Measurements from ENCODE around the gene PLET1. TPM values are rescaled to one million over a fixed set of nuclear protein-coding genes. Genes with fewer than 3 reads are reported as not detected.

The PLET1 gene, protein sequence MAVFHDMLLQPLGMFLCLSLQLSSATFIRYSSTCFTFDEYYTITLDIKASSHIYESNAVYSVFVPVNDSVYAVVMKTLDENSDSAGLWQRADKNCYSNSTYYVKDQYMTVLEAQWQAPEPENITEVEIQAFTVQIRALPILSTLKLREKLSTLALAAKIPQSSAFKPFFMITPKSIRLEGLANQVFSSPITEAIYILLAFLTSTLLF
- not detected for polyA plus RNA-seq (2013, experiment 1 of 2; ENCODE audit: insufficient read length)
- not detected for polyA plus RNA-seq (2013, experiment 2 of 2; ENCODE audit: insufficient read length)

DNA sequence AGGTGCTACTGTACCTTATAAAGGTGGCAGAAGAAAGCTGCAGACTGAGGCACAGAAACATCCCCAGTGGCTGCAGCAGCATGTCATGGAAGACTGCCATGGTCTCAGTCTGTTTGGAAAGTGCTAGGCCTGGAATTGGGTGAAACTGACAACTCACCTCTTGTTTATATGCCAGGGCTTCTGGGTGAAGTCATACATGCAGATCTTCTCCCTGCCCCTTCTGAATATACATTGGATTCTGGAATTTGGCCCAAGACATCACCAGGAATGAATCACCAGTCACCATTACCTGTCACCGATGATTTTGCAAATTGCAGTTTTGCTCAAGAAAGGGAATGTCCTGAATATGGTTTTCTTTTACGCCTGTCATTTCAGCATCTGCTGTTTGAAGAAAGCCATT is at the start of gene PLET1:
Gene PLET1, minus strand, starts transcription at position 371 of the 400 bp plus-strand sequence. Its CDS starts 271 bp downstream, at position 100.
- no peak for DNase-seq

DNA sequence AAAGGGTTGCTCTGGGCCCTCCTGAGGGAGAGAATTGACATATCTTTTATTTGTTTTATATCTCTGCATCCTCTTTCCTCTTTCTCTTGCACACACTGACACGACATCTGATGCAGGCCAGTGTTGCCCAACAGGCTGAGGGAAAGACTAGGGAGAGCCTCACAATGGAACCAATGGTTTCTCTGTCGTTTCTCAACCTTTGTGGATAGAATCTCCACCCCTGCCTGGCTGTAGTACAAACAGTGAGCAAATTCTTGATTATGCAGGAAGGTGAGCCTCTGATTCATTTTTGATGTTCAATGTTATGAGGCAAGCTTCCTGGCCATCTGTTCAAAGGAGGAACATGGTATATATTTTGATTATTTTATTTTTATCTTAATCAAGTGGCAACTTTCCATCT is 49.8 kb upstream of the PLET1 start:
- no peak for DNase-seq

DNA sequence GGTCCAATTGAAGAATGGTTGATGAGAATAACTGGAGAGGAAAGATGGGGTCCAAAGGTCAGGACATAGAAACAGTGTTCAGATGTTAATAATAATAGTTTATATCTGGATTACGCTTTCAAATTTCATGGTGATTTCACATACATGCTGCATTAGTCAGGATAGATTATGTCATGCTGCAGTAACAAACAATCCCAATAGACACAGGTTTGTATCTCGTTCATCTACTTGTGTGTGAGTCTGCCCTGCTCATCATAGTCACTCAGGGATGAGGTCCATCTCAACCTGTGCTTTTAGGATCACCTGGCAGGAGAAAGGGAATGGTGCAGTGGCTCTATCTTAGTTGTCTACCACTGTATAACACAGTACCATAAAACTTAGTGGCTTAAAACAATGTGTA is 48.0 kb upstream of the PLET1 start:
- DNase-seq, result no peak

DNA sequence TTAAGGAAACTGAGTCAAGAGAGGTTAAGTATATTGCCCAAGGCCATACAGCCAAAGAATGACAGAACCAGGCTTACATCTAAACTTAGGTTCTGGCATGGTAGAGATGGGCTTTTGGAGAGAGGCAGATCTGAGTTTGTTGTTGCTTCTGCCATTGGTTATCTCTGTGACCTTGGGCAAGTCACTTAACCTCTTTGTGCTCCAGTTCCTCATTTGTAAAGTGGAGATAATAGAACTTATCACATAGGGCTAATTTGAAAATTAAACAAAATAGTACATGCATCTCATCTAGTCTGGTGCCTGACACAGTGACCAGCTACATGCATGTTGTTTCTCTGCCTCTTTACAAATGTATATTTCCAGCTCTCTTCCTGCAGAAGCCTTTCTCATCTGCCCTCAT is 47.0 kb upstream of the PLET1 start:
- no peak for DNase-seq

DNA sequence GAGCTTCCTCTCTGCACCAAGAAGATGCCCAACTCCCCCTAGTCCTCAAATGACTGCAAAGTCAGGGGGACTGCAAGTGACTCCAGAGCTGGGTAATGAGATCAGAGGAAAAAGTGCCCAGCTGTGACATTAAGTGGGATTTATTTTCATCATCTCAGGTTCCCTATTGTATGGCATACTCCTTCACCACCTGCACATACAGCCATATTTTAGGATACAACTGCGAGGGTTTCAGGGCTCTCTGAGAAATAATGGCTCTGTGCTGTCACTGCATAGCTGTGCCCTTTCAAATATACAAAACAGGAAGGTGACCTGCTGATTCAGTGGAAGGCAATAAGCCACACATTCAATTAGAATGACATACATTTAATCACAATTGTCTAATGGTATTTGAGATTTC is 45.6 kb upstream of the PLET1 start:
- DNase-seq, result no peak

DNA sequence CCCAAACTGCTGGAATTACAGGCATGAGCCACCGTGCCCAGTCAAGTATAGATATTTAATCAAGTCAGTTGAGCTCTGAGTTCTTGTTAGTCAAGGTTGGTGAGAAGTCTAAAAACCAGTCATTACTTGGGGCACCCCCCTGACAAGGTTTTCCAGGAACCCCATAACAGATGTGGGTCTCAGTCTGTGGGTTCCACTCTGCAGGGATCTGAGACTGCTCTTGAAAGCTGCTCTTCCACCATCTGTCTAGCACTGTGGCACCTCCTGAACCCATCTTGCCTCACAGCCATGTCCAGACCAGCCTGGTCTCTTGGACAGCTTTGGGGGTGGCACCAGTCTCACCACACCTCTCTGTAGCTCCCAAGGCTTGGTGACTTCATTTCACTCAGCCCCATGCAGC is 44.3 kb upstream of the PLET1 start:
- DNase-seq, result no peak

DNA sequence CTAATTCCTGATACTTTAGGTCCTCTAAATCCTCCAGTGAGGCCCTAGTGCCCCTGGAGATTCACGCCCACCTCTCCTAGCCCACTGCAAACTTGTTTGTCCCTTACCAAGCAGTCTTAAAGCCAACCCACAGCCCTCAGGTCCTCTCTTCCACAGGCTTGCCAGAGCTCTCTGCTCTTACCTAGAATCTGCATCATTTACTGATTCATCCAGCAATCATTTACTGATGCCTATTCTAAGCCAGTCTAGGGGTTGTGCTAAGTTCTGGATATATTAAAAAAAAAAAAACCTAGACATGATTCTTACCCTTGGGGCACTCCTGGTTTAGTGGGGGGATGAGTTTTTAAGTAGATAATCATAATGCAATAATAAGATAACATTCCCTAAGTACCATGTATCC is 43.0 kb upstream of the PLET1 start:
- no peak for DNase-seq

DNA sequence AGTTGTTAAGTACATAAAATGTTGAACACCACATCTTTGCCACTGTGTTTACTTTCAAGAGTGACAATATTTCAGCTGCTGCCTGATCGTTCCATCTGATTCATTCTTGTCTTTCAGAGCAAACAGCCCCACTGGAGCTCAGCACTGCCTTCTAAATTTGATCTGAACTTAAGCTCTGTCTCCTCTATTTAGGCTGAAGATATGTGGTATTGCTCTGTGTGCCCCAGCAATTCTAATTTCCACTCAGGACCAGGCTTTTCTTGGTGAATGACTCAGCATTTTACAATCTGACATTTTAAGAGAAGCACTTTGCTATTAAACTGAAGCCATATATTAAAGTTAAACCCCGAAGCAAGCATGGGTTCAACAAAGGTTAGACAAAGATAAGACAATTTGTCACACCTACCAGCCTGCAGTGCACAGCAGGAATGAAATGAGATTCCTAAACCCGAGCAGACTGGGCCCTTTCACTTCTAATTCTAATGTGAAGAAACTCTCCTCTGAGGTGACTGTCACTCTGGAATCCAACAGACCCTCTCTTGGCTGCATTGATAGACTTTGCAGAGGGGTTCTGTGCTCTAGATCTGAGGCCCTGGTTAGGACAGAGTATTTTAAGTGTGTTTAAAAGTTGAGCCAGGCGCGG is 41.7 kb upstream of the PLET1 start:
- DNase-seq, result no peak

DNA sequence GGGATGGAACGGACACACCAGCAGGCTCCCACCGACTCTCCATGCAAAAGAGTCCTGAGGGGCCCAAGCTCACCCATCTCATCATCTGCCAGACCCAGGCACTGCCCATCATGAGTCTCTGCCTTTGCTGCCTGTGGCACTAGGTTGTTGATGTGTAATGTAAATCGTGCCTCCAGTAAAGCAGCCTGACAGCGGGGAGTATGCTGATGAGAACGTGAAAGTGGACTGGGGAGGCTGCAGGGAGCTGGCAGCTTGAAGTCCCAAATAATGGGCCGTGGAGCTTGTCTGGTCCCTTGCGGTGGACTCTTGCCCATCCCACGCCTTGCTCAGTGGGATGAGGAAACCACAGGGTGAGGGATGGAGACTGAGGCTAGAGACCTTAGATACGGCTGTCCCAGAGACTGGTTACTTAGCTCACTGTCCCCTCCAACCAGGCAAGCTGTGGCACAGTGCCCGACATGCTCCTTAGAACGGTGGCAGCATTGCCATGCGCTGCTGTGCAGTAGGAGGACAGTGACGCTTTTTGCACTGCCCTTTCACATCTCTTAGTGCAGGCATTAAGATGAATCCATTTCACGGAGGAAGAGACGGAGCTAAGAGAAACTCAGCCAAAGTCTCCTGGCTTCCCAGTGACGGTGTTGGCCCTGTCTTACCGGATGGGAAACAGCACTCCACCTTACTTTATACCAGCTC is 39.6 kb upstream of the PLET1 start:
- DNase-seq, result no peak

DNA sequence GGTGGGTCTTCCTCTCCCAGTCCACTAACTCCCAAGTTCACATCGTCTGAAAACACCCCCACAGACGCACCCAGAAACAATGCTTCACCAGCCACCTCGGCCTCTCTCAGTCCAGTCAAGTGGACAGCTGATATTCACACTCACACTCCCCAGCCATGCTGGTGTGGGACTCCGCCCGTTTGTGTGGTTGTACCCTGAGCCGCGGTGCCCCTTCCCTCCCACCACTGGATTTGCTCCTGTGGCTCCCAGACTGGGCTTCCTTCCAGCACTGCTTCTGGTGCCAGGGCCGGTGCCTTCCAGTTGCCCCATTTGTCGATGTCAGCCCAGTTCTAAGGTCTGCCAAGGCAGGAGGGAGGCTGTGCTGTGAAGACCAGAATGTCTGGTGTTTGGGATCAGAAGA is 37.9 kb upstream of the PLET1 start:
- DNase-seq, result no peak

DNA sequence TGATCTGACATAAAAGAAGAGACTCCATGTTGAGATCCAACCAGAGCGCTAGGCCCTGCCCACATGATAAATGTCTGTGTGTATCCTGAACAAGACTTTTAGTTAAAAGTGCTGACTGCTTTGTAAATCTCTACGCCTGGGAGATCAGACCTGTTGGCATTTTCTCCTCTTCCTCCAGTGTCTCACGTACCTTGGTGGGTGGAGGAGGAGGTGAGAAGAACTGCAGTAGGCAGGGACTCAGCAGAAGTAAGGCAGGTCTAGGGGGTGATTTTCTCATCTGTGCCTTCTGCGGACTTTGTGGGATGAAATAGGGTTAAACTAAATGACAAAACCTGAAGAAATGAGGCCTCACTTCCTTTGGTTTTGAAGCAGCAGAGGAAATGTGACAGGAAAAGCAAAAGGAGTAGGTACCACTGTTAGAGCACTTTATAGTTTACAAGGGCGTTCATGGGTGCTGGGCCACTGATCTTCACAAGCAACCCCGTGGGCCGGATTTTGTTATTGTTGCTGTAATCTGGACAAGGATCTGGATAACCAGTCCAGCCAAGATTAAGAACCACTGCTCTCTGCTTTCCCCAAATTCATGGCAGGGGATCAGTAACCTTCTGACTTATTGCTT is 36.7 kb upstream of the PLET1 start:
- no peak for DNase-seq

DNA sequence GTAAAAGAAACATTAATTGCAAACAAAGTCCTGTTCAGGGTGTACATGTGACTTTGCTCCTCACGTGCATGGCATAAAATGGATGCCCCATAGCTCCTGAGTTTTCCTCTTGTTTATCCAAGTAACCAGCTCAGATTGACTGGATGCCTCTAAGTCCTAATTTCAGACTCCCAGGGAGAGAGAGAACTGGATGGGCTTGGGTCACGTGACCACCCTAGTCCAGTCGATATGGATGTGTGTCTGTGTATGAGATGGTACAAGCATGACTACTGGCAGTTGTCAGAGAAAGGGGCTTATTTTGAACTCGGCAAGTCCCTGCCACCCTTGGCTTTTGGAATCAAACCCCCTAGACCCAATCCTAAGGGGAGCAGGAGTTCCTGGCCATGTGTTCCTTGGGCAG is 35.4 kb upstream of the PLET1 start:
- no peak for DNase-seq

DNA sequence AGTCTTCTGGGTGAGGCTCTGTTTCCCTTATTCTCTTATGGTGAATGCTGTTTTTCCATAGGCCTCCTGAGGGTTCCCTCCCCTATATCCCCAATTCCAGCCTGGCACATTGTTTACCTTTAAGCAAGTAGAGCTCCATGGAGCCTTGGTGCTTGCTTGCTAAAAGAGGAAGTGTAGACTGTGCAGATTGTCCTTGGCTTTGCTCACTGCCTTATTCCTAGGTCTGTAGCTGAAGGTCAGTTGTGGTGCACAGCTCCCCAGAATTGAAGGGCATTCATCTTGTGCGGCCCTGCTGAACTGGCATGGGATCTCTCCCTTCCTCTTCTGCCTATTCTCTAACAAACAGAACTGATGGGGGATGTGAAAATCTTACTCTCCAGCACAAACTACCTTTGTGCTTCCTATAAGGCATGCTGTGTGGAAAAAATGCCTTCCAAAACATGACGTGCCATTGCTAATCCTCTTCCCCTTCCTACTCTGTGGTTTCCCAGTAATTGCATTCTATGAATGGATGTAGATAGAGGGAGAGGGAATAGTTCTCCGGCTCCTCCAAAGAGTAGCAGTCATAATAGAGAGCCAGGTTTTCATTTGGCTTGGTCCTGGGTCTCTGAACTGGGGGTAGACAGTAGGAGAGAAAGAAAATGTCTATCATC is 34.2 kb upstream of the PLET1 start:
- peak; percentile 32 for DNase-seq

DNA sequence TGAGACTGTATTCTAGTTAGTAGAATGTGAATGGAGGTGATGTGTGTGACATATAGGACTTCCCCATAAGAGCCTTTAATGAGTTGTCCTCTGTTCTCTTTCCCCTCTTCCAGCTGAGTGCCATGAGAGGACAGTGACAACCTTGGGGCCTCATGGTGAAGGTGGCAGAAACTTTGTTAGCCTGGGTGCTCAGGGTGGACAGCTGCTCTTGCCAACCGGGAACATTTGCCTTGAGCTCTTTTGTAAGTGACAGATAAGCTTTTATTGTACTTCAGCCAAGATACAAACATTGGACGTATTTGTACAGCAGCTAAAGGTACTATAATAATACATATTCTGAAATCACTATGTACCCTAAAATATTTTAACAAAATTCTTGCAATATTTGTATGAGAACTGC is 33.0 kb upstream of the PLET1 start:
- DNase-seq, result no peak

DNA sequence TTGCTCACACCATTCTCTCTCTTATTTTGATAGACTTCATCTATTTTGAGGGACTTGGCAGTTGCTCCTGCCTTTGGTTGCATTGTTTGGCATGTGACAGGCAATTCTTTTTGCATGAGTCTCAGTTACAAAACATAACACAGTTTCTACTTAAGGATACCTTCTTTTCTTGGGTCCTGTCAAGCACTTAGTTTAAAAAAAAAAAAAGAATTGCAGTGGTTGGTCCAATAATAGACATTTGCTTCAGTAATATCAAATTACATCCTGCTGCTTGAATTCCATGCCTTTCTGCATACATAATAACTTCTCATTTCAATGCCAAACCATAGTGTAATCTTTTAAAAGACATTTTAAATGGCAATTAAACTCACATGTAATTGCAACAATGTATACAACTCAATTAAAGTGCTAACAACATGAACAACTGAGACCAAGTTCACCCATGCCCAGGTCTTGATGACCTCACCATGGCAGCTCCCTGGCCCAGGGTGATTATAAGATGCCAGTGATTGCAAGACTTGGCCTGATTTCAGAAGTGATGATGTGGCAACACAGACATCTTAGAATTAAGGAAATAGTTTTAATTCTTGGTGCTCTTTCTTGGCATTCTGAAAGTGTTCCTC is 32.2 kb upstream of the PLET1 start:
- DNase-seq, result peak; percentile 97

DNA sequence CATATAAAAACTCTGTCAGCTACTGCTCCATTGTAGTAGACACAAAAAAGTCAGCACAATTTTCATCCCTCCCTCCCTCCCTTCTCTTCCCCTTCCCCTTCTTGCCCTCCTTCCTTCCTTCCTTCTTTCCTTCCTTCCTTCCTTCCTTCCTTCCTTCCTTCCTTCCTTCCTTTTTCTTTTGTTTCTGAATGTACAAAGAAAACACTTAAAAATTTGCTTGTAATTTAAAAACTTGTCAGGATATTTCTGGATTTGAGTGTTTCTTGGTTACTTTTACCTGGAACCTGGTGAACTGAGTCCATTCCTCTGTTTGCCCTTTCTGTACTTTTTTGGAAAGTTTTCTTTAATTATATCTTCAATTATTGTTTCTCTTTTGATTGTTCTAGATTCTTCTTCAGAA is 31.5 kb upstream of the PLET1 start:
- no peak for DNase-seq

DNA sequence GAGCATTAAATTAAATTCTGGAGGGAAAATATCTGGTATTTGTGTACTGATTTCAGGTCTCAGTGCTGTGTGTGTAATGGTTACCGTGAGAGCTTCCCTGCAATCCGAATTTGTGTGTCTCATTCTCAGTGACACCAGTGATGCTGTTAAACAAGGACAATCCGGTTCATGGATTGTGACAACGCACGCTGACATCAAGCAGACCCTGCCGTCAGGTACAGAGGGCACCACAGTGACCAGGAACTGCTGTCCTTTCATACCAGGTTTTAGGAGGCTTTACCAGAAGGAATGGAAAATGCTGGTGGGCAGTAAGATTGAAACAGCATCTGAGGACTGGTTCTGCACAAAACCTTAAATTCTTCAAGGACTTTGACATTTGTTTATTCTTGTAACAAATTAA is 30.5 kb upstream of the PLET1 start:
- DNase-seq, result no peak

DNA sequence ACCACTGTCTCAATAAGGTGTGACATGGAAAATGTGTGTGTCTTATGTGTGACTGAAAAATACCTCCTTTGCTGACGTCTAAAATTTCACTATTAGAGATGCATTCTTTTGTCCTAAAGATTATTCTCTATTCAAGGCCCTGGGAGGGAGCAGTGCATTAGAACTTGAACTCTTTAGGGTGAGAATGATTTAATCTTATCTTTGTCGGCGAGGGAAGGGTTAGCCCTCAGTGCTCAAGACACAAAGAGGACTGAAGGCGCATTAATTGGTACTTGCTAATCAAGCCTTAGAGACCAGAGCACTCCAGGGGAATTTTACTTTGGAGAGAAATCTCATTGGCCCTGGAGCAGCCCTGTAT is 29.8 kb upstream of the PLET1 start:
- DNase-seq, result no peak

DNA sequence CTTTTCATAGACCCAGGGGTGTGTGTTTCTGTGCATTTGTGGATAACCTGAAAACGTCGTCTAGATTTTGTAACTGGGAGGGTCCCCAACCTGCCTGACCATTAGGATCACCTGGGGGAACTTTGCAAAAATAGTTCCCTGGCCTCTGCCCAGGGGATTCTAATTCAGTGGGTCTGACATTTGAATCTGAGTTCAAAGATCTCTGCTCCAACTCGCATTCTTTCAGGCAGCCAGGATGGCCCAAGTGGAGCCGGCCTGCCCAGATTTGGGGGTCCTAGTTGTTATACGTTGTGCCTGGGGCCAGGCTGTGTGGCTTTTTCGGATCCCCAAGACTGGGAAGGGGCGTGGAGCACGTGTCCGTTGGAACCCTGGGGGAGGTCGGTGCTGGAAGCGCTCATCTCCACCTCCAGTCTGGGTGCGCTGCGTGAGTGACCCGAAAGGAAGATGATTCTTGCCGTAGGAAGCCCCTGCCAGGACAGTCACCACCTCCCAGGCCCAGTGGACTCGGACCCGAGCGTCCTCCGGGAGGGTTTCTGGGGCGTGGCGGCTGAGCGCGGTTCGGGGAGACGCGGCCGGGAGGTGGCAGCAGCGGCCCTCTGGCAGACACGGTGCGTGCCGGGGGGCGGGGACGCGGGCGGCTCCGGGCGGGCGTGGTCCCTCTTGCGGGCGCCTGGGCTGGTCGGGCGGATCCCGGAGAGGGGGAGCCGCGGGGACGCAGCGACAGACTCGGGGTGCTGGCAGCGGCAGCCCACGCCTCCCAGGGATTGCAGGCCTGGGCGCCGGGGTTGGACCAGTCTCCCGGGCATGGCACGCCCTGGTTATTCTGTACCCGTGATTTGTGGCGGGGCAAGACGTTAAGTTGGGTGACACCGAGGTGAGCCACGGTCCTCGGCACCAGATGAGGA is 29.2 kb upstream of the PLET1 start:
- DNase-seq, result peak; percentile 67

DNA sequence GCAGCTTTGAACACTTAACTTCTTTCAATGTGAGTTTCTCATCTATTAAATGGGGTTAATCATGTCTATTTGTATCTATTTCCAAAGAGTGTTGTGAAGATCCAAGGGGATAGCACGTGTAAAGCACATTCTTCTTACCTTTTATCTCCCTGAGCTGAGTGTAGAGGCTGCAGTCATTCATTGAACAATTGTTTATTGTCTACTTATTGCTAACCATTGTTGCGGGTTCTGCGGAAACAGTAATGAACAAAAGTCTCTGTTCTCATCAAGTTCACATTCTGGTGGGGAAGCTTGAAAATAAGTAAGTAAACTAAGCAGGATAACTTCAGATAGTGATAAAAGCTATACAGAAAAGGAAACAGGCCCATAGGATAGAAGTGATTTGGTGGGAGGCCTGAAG is 27.4 kb upstream of the PLET1 start:
- no peak for DNase-seq

DNA sequence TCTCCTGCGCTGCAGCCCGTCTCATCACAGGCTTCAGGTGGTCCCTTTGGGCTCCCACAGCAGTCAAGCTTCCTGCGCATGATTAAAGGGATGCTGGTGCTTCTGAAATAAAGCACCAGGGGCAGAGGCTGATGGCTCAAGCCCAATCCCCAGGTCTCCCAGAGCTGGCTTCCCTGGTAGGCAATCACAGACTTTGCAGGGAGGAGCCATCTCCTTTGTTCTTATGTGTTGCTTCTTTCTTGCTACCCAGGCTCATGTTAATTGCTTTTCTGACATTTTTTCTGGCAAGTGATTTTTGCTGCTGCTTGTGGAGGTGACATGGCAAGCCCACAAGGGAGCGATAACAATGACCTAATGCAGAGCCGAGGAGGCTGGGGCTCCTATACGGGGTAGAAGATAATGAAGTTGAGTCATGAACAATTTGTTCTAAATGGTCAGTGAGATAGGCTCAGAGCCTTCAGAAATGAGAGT is 25.2 kb upstream of the PLET1 start:
- DNase-seq, result peak; percentile 29

Measured in fibroblast of skin of back (primary cell).